Stimulated activated CD8-positive, alpha-beta memory T cell treated with anti-CD3 and anti-CD28 coated beads, Interleukin-2, amount 100 ng/mL, for 1 hour (primary cell): ENCODE results near the gene TNFAIP2.
A peak's percentile ranks its signal among the peaks of the same experiment; 100 is the strongest.

Source experiments
- DNase-seq, 2 donors: peaks; one replicate each; pipeline ENCODE4 v3.0.0-alpha.2; 2020; ENCODE audit warnings: low read depth in 2 of 2

Gene TNFAIP2

GRCh38 chr14:103122947-103123633 lies at the start of gene TNFAIP2:
Gene TNFAIP2, plus strand, starts transcription at chr14:103123461. Its CDS starts 2,997 bp downstream, at chr14:103126458.
- DNase-seq: no peak

GRCh38 chr14:103073876-103074728 lies 49.2 kb upstream of the TNFAIP2 start:
- no peak for DNase-seq

DNA sequence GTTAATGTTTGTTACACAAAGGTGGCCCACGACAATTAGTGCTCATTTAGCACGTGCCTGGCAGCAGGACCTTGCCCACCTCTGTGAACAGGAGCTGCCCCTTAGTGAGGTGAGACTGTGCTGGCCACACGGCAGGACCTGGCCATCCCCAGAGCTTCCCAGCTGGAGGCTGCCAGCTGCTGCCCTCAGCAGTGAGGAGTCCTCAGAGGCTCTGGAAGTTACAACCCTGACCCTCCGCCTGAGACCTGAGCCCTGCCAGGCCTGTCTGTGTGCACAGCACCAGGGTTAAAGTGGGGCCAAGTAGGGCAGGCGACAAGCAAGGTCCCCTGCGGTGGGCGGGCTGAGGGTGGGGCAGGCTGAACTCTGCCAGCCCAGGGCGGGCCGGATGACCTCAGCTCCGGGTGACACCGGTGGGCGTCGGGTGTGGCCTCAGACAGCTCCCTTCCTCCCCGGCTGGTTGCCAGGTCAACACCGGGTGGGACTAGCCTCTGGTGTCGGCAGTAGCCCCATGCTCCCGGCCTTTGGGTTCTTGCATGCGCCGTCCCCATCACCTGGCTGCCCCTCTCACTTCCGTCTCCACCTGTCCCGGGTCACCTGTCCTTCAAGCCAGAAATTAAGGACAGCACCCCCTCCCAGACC lies 48.4 kb upstream of the TNFAIP2 start:
- DNase-seq: no peak

GRCh38 chr14:103078420-103078749 lies 44.9 kb upstream of the TNFAIP2 start:
- peak; percentile 42 to 59 for DNase-seq

- no peak for DNase-seq
These were observed 44.2 kb upstream of the TNFAIP2 start for GRCh38 chr14:103078860-103079587.

DNA sequence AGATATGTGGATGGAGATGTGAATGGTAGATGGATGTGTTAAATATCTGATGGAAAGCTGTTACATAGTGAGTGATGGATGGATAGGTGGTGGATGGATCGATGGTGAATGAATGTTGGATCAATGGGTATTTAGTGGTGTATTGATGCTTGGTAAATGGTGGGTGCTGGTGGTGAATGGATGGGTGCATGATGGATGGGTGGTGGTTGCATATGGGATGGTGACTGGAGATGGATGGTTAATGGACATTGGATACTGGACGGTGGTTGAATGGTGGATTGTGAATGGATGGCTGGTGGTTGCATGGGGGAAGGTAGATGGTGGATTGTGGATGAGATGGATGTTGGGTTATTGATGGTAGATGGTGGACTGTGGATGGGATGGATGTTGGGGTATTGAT lies 41.3 kb upstream of the TNFAIP2 start:
- DNase-seq: no peak

DNA sequence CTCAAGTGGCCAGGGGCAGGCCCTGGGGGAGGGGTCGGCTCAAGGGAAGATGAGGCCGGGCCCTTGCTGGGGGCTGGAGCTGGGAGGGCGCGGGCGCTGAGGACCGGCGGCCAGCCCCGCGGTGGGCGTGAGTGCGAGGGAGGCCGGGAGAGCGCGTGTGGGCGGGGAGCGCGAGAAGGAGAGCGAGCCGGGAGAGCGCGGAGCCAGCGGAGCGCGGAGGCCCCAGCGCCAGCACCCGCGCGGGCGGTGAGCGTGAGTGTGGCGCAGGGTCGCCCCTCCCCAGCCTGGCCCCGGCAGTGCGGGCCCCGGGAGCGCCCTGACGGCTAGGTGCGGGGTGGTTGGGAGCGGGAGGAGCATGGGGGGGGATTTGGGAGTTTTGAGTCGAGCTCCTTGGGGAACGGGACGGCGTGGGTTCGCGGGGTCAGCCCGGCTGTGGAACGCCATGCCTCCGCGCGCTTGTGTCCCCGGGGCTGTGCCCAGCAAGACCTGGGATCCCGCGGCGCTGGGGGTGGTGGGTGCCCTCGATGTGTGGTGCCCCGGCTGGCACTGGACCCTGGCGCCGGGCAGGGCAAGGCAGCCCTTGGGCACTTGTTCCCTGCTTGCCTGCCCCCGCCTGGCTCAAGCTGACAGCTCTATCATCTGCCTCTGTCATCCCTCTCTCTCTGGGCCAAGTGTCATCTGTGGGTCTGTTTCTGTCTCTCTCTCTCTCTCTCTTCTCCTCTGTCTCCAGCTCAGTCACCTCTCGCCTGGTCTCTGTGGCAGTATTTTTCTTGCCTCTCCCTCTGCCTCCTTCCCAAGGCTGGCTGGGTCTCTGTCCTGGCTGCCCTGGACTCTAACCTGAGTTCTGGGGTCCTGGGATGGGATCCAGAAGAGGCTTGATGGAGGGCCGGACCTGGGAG lies 39.0 kb upstream of the TNFAIP2 start, which contains the start of gene LBHD2:
Gene LBHD2, plus strand, starts transcription at position 190 of the 899 bp plus-strand sequence. CDS start 1,803 bp downstream, outside the sequence.
- DNase-seq: no peak

DNA sequence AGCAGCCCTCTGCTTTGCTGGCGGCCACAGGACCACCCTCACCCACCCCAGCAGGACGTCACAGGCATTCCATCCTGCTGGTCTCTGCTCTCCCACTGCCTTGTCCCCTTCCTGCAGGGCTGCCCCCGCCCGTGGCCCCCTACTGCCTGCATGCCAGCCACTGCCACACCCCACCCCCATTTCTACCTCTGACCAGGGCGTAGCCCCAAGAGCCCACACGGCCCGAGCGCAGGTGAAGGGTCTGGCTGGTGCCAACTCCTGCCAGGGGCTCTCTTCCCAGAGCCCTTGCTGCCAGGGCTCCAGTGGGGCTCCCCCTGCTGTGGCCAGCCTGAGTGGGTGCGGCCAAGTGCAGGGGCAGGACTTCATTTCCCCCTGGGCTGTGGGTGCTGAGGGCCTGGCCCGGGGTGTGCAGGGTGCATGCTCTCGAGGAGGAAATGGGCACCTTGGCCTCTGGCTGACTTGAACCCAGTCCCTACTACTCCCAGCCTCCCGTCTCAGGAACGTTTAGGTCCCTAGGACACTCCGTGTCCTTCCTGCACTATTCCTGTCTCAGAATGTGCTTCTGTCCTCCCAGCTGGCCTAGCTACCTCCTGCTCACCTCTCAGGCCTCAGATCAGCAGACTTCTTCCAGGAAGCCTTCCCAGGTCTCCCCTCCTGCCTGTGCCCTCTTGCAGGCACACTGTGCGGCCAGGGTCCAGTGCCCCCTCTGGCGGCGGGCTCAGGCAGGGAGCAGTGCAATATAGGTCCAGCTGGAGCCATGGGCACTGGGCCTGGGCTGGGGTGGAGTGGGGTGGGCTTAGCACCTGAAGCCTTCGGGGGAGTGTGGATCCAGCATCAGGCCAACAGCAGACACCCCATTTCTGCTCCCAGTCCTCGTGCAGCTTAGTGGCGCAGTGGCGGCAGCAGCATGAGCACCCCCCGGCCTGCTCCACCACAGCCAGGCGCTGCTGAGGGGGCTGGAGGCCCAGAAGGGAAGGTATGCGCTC lies 37.9 kb upstream of the TNFAIP2 start:
- DNase-seq: no peak

- no peak for DNase-seq
These were observed 36.4 kb upstream of the TNFAIP2 start for GRCh38 chr14:103086771-103087342.

DNA sequence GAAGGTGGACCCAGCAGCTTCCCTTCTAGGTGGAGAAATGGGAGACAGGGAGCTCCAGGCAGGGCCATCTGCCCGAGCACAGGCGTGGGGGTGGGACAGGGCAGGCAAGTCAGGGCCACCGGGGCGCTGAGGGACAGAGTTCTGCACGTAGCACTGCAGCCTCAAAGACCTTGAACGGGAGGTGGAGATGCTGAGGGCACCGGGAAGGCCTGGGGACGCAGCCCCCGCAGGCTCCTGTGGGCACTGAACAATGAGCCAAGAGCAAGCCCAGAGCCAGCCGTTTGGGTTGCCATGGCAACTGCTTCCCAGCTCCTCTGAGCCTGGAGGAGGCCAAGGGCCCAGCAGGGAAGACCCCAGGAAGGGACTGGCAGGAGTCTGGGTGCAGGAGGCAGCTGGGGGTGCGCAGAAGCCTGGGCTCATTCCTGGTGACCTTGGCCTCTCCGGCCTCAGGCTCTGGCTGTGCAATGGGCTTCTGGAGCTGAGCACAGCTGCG lies 35.9 kb upstream of the TNFAIP2 start:
- no peak for DNase-seq

- DNase-seq: no peak
These were observed 34.3 kb upstream of the TNFAIP2 start for GRCh38 chr14:103088921-103089320.

GRCh38 chr14:103089386-103090335 lies 33.6 kb upstream of the TNFAIP2 start:
- DNase-seq: no peak

DNA sequence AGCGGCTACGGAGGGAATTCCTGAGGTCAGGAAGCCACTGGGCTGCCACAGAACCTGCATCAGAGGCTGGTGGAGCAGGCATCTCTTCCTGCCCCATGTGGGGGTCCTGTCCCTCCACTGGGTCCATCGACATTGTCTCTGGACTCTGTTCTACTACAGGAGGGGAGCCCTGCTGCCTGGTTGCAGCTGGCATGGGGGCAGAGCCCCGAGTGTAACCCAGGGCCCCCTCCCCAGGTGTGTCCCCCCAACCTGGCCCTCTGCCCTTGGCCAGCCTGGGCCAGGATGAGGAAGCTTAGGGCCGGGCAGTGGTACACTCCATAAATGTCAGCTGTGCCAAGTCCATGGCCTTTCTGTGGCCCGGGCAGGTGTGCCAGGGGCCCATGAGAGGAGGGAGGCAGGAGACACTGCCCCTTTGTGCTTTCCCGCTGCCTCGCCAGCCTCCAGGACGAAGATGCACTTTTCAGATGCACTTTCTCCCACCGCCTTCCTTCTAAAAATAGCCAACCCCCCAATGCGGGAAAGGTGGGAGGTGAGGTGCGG lies 32.7 kb upstream of the TNFAIP2 start:
- DNase-seq: no peak

DNA sequence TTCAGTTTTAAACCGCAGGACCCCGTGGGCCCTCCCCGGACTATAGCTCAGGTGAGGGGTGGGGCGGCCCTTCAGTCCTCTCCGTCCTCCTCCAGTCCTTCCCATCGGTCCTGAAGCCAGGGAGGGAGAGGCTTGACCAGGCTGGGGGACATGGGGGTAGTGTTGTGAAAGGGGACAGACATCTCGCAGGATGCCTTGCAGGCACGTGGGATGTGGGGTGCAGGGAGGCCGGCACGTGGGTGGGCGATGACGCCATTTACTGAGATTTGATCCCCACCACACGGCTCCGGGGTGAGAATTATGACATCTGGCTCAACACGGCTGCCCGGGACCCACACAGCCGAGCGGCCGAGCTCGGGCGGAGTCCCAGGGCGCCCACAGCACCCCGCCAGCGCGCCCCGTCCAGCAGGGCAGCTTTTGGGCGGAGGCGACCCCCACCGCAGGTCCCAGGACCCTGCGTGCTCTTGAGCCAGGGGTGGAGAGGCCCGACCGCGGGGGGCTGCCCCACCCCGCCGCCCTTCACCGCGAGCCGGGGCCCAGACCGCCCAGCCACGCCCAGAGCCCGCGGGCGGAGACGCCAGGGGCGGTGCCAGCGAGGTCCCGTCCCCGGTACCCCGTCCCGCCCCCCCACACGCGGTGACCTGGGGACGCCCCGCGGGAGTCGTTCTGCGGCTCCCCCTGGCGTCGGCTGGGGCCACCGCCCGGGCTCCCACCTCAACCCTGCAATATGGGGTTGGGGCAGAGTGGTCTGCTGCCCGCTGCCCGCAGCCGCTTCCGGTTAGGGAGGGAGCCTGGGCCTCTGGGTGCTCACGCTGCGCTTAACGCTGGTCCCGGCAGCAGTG lies 32.0 kb upstream of the TNFAIP2 start:
- peak; percentile 55 to 61 for DNase-seq

DNA sequence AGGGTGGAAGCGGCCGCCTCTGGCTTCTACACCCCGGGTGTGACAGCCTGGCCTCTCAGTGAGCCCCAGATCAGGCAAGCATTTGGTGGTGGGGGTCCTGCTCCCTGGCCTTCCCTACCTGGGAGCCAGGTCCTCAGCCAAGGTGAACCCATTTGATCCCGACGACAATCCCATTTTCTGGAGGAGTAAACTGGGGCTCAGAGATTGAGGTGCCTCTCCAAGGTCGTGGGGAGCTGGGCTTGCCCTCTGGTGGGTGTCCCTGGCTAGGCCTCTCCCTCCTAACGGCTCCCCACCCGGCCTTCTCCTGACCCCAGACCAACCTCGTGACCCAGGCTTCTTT lies 31.4 kb upstream of the TNFAIP2 start:
- no peak for DNase-seq

DNA sequence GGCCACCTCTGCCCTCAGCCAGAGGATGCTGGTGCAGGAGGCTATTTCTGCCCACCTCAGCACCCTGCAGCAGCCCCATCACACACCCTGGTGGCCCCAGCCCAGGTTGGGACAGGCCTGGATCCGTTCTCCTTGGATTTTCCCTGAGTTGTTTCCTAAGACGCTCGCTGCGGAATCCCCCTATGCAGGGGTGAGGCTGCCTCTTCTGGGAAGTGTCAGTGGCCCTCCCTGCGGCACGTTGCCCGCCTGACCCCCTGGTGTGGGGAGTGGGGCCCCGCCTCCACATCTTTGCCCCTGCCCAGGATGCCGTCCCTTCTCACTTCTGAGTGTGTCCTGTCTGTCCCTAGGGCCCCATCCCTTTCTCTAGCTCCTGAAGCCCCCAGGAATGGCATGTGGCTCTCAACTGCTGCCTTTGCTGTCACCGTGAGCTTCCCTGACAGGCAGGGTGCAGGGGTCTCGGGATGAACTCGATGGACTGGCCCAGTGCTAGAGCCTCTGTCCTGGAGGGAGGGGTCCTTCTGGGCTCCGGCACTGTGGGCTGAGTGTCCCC lies 29.3 kb upstream of the TNFAIP2 start:
- no peak for DNase-seq
